HCT116 (cell line): ENCODE results near the gene ZNF227. TPM values are rescaled to one million over a fixed set of nuclear protein-coding genes. Genes with fewer than 3 reads are reported as not detected.

Experiments used
- ATAC-seq: fragments of 200-7000 bp; cut with Tn5 transposase; 2 replicates; pipeline ENCODE4 v1.9.1; 2020; ENCODE audit warnings: mild to moderate bottlenecking, moderate library complexity
- BruUV-seq: library from RNA; stranded (reverse); fragments of 400-500 nt; replicated peaks from 2 replicates; lab custom pipeline; 2021; lab: Mats Ljungman, UMichigan
- CTCF ChIA-PET: fragments of 300-600 bp; sonication (Branson Sonifier 250); formaldehyde crosslinking; loops from one replicate; lab custom pipeline; 2021; ENCODE audit warnings: antibody characterized with exemption; lab: Charles Lee
- POLR2A ChIA-PET: fragments of 300-600, 350-600 bp; sonication (Branson Sonifier 250); formaldehyde crosslinking; loops from one replicate; lab custom pipeline; 2021; ENCODE audit warnings: antibody characterized with exemption; lab: Charles Lee
- RAD21 ChIA-PET, 2 experiments: fragments of 300-600 bp; sonication (Branson Sonifier 250); formaldehyde crosslinking; loops; one replicate each; lab custom pipeline; 2023; ENCODE audit warnings: low total read pairs in 2 of 2; ENCODE audit not compliant: uncharacterized antibody in 2 of 2, unreplicated experiment in 2 of 2, low non-redundant PET in 1 of 2; lab: Charles Lee
- DNase-seq: peaks from one replicate; pipeline ENCODE4 v3.0.0-alpha.2; 2010; ENCODE audit warnings: low read depth, low spot score
- H2AFZ ChIP-seq: fragments of 200-600 bp; shearing (Covaris generic), sonication (generic); 2 replicates; pipeline ENCODE4 v1.6.1; 2017; ENCODE audit warnings: low read depth, mixed run types, mixed read lengths, antibody characterized with exemption, low read length; ENCODE audit not compliant: poor library complexity, severe bottlenecking
- H3K27ac ChIP-seq: 2 replicates; pipeline ENCODE4 v1.5.1; 2012; ENCODE audit warnings: low read depth, low read length
- H3K27me3 ChIP-seq: fragments of 200-600 bp; sonication (generic); 2 replicates; pipeline ENCODE4 v1.6.1; 2016; ENCODE audit warnings: mixed run types, low read length, mixed read lengths; ENCODE audit not compliant: insufficient read depth
- H3K36me3 ChIP-seq, 2 experiments: fragments of 200-500 bp in 1 of 2; fragments of 200-600 bp in 1 of 2; sonication (Bioruptor generic) in 1 of 2; sonication (generic) in 1 of 2; 2 replicates each; pipeline versions ENCODE4 v1.5.1 to v1.6.1; 2014 to 2016; ENCODE audit warnings: low read length in 2 of 2, inconsistent platforms in 1 of 2, mixed read lengths in 1 of 2, mixed run types in 1 of 2; ENCODE audit not compliant: insufficient read depth in 2 of 2, control insufficient read depth in 1 of 2
- H3K4me1 ChIP-seq, 2 experiments: fragments of 200-600 bp in 1 of 2; sonication (generic) in 1 of 2; 2 replicates each; pipeline versions ENCODE4 v1.5.1 to v1.6.1; 2012 to 2017; ENCODE audit warnings: low read length in 2 of 2, inconsistent platforms in 1 of 2, mild to moderate bottlenecking in 1 of 2, mixed read lengths in 1 of 2, mixed run types in 1 of 2, moderate library complexity in 1 of 2; ENCODE audit not compliant: insufficient read depth in 2 of 2, control insufficient read depth in 1 of 2
- H3K4me2 ChIP-seq: fragments of 200-600 bp; sonication (generic); 2 replicates; pipeline ENCODE4 v1.6.1; 2017; ENCODE audit warnings: mixed run types, low read length, mixed read lengths
- H3K4me3 ChIP-seq, 2 experiments: fragments of 200-600 bp in 1 of 2; sonication (generic) in 1 of 2; replicated peaks in 1 of 2; 2 replicates each; pipeline ENCODE4 v1.5.1; 2011 to 2016; ENCODE audit warnings: low read length in 2 of 2, control low read depth in 1 of 2, low read depth in 1 of 2, mild to moderate bottlenecking in 1 of 2, mixed read lengths in 1 of 2, mixed run types in 1 of 2
- H3K79me2 ChIP-seq: fragments of 200-600 bp; sonication (generic); 2 replicates; pipeline ENCODE4 v1.6.1; 2017; ENCODE audit warnings: mild to moderate bottlenecking, mixed run types, low read length, moderate library complexity, mixed read lengths; ENCODE audit not compliant: insufficient read depth
- H3K9ac ChIP-seq: fragments of 200-600 bp; sonication (generic); 2 replicates; pipeline ENCODE4 v1.6.1; 2016; ENCODE audit warnings: low read length, mixed read lengths
- H3K9me2 ChIP-seq: fragments of 200-600 bp; sonication (generic), shearing (Covaris generic); 2 replicates; pipeline ENCODE4 v1.6.1; 2017; ENCODE audit warnings: mixed run types, mild to moderate bottlenecking, moderate library complexity; ENCODE audit not compliant: insufficient read depth
- H3K9me3 ChIP-seq, 2 experiments: fragments of 200-500 bp in 1 of 2; fragments of 200-600 bp in 1 of 2; sonication (Bioruptor generic) in 1 of 2; sonication (generic) in 1 of 2; 2 replicates each; pipeline ENCODE4 v1.6.1; 2014 to 2017; ENCODE audit warnings: low read length in 2 of 2, mixed read lengths in 2 of 2, inconsistent platforms in 1 of 2, low read depth in 1 of 2, mild to moderate bottlenecking in 1 of 2, mixed run types in 1 of 2, moderate library complexity in 1 of 2; ENCODE audit not compliant: control insufficient read depth in 1 of 2, insufficient read depth in 1 of 2
- H4K20me1 ChIP-seq: fragments of 200-600 bp; sonication (generic), shearing (Covaris generic); 2 replicates; pipeline ENCODE4 v1.6.1; 2017; ENCODE audit warnings: mixed run types, mild to moderate bottlenecking, moderate library complexity; ENCODE audit not compliant: insufficient read depth
- CEBPB ChIP-seq: IDR thresholded peaks from 2 replicates; pipeline ENCODE4 v1.6.1; 2012; ENCODE audit warnings: low read depth
- ELF1 ChIP-seq: IDR thresholded peaks from 2 replicates; pipeline ENCODE4 v1.6.1; 2012; ENCODE audit warnings: low read depth, borderline replicate concordance
- EZH2phosphoT487 ChIP-seq: fragments of 200-600 bp; IDR thresholded peaks from 2 replicates; pipeline ENCODE4 v1.6.1; 2018; ENCODE audit warnings: antibody characterized with exemption, borderline replicate concordance
- FOSL1 ChIP-seq: IDR thresholded peaks from 2 replicates; pipeline ENCODE4 v1.6.1; 2012; ENCODE audit warnings: low read depth
- MAX ChIP-seq: IDR thresholded peaks from 2 replicates; pipeline ENCODE4 v1.6.1; 2012
- RAD21 ChIP-seq: IDR thresholded peaks from 2 replicates; pipeline ENCODE4 v1.6.1; 2012; ENCODE audit warnings: low read depth, mild to moderate bottlenecking
- REST ChIP-seq: IDR thresholded peaks from 2 replicates; pipeline ENCODE4 v1.6.1; 2012; ENCODE audit warnings: low read depth
- SP1 ChIP-seq: IDR thresholded peaks from 2 replicates; pipeline ENCODE4 v1.6.1; 2012; ENCODE audit warnings: low read depth
- SRF ChIP-seq: IDR thresholded peaks from 2 replicates; pipeline ENCODE4 v1.6.1; 2012; ENCODE audit warnings: low read depth
- TCF7L2 ChIP-seq: IDR thresholded peaks from 2 replicates; pipeline ENCODE4 v1.7.0; 2011; ENCODE audit warnings: borderline replicate concordance, inconsistent platforms; ENCODE audit not compliant: insufficient read depth, insufficient read length; ENCODE audit errors: extremely low read depth
- YY1 ChIP-seq: IDR thresholded peaks from 2 replicates; pipeline ENCODE4 v1.6.1; 2011; ENCODE audit warnings: low read length, low read depth, moderate library complexity, mild to moderate bottlenecking; ENCODE audit not compliant: insufficient replicate concordance; ENCODE audit errors: extremely low read depth
- ZBTB33 ChIP-seq: IDR thresholded peaks from 2 replicates; pipeline ENCODE4 v1.6.1; 2011; ENCODE audit warnings: mild to moderate bottlenecking, low read length, moderate library complexity; ENCODE audit not compliant: insufficient replicate concordance; ENCODE audit errors: extremely low read depth
- ZFX ChIP-seq: fragments of 450-650 bp; IDR thresholded peaks from 2 replicates; pipeline ENCODE4 v1.6.1; 2017
- ZNF274 ChIP-seq: fragments of 200-500 bp; sonication (Bioruptor generic); IDR thresholded peaks from 2 replicates; pipeline ENCODE4 v1.6.1; 2014; ENCODE audit warnings: mild to moderate bottlenecking, low read depth, low read length, inconsistent platforms
- intact Hi-C: fragments of 100-400 bp; cut with micrococcal nuclease; formaldehyde crosslinking; loops from 2 replicates; pipeline ENCODE4 v1.10.0; 2022
- total RNA-seq: library from RNA; stranded (reverse); gene quantifications from one replicate; pipeline ENCODE4 v1.2.1, GENCODE V29; 2021; ENCODE audit not compliant: unreplicated experiment

The ZNF227 gene
- total RNA-seq, 1 experiment from 2014 or later, result 14.4 TPM

- no peak for TF ChIP-seq REST
- no peak for TF ChIP-seq TCF7L2
- no peak for TF ChIP-seq ZFX
- no peak for TF ChIP-seq ZBTB33
Observed at GRCh38 chr19:44280916-44281315, 68.6 kb downstream of the ZNF227 start (continued).

GRCh38 chr19:44282846-44283245, 70.5 kb downstream of the ZNF227 start:
- ChIA-PET POLR2A (no interaction called here), RAD21 (no interaction called here), CTCF (no interaction called here)
- DNase-seq (no peak), ATAC-seq (no peak)
- Histone ChIP-seq H3K4me2 (no peak overlapping the region), H2AFZ (no peak overlapping the region), H3K9ac (no peak overlapping the region), H3K27ac (no peak overlapping the region), H3K79me2 (no peaks in the 10 kb centered on the region), H3K27me3 (no peaks in the 10 kb centered on the region), H3K4me3 (no peak overlapping the region), H3K4me1 (no peaks in the 10 kb centered on the region; a peak in 1 of 4 replicates), H3K36me3 (no peaks in the 10 kb centered on the region), H4K20me1 (no peaks in the 10 kb centered on the region), H3K9me3 (no peaks in the 10 kb centered on the region), H3K9me2 (no peaks in the 10 kb centered on the region)
- no TSS peak for BruUV-seq
- intact Hi-C loops, result no loop called here
- no peak for TF ChIP-seq SP1
- no peak for TF ChIP-seq ELF1
- no peak for TF ChIP-seq REST
- TF ChIP-seq ZNF274, result no peak
- no peak for TF ChIP-seq YY1
- TF ChIP-seq FOSL1, result no peak
- no peak for TF ChIP-seq EZH2phosphoT487
- no peak for TF ChIP-seq MAX
- no peak for TF ChIP-seq RAD21
- TF ChIP-seq CEBPB, result no peak
- no peak for TF ChIP-seq SRF
